Body of pancreas (tissue), 4 donors: Measurements from ENCODE around the gene TMEM229B. TPM values are rescaled to one million over a fixed set of nuclear protein-coding genes. Genes with fewer than 3 reads are reported as not detected.

Experiments
- ATAC-seq: fragments of 150-250 bp; one replicate; pipeline ENCODE4 v1.9.1; 2016
- DNase-seq, 4 donors: peaks; one replicate each; pipeline ENCODE4 v3.0.0-alpha.2; 2019
- H3K27ac ChIP-seq, 4 donors: fragments of 200-600 bp; sonication (generic); 1 replicate in 3 of 4; 2 replicates in 1 of 4; pipeline versions ENCODE4 v1.5.1 to v1.6.1; 2016 to 2019; ENCODE audit warnings: mild to moderate bottlenecking in 1 of 4, mixed read lengths in 1 of 4, moderate library complexity in 1 of 4
- H3K27me3 ChIP-seq, 2 donors: fragments of 200-600 bp; sonication (generic); one replicate each; pipeline ENCODE4 v1.6.0; 2016; ENCODE audit warnings: mild to moderate bottlenecking in 1 of 2
- H3K36me3 ChIP-seq, 2 donors: fragments of 200-600 bp; sonication (generic); replicated peaks in 1 of 2; 2 replicates each; pipeline ENCODE4 v1.5.1; 2016; ENCODE audit warnings: low read depth in 2 of 2; ENCODE audit not compliant: insufficient read depth in 1 of 2
- H3K4me1 ChIP-seq: fragments of 200-600 bp; sonication (generic); one replicate; pipeline ENCODE4 v1.6.0; 2016
- H3K4me3 ChIP-seq, 2 donors: fragments of 200-600 bp; sonication (generic); 1 replicate in 1 of 2; 2 replicates in 1 of 2; pipeline ENCODE4 v1.5.1; 2016 to 2019
- H3K9me3 ChIP-seq, 3 donors: fragments of 200-600 bp; sonication (generic); 1 replicate in 2 of 3; 2 replicates in 1 of 3; pipeline ENCODE4 v1.5.1; 2016
- POLR2A ChIP-seq, 3 donors: fragments of 450-650 bp; IDR thresholded peaks; one replicate each; pipeline ENCODE4 v1.6.1; 2016; ENCODE audit warnings: antibody characterized with exemption in 3 of 3, mild to moderate bottlenecking in 2 of 3
- WGBS, 2 donors: methylation state at CpG; one replicate each; pipeline ENCODE4 v1.1.5; 2017; 5-methylcytosine and 5-hydroxymethylcytosine counted together
- intact Hi-C: fragments of 100-400 bp; cut with DNase I; formaldehyde crosslinking; loops from one replicate; pipeline ENCODE4 v1.15.1; 2023
- total RNA-seq, 2 donors: library from RNA; depleted of rRNA; stranded (reverse); fragments of >200 nt; gene quantifications; one replicate each; pipeline ENCODE4 v1.1.0, GENCODE V29; 2016
- TF ChIP-seq, protein P1 (sequence below), 7 experiments: fragments of 450-650 bp in 4 of 7; fragments of 200-600 bp in 3 of 7; sonication (generic) in 3 of 7; IDR thresholded peaks; one replicate each; pipeline ENCODE4 v1.5.1; 2016 to 2019; ENCODE audit warnings: antibody characterized with exemption in 7 of 7

TMEM229B gene
- total RNA-seq, 2 donors from 2014 or later, result 2.0 to 4.4 TPM

DNA sequence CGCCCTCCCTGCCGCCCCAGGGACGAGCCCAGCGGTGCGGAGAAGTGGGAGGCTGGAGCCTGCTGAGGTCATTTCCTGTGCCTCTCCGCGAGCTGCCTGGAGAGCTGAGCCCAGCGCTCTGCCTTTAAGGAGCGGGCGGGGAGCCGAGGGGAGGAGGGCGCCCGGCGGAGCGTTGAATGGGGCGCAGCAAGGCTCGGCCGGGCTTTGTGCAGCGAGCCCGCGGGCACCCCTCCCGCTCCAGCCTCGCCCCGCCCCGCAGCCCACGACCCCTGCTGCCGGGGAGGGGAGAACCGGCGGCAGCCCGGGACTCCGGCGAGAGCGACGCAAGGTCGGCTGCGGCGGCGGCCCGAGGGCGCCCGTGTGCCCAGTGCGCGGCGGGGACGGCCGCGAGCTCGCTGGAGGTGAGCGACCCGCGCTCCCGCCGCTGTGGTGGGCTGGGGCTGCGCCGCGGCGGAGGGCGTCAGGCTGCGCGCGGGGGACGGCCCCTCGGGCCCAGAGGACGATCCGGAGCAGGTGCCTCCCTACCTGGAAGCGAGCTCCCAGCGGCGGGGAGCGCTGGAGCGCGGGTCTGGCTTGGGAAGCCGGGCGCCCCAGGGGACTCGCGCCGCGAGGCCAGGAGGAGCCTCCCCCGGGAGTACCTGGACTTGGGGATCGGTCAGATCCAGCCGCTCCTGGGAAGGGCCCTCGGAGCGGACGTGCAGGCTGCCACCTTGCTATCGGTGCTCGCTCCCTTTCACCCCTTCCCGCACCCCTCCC lies 44.7 kb upstream of the TMEM229B start, which contains the start of gene PLEKHH1:
Gene PLEKHH1, plus strand, starts transcription at position 293 of the 756 bp plus-strand sequence. CDS start 8,578 bp downstream, outside the sequence.
- Histone ChIP-seq H3K36me3 (no peaks in the 10 kb centered on the region), H3K9me3 (no peaks in the 10 kb centered on the region), H3K4me3 (peak within 1 kb of the TSS; percentile 26 to 42), H3K4me1 (peaks cover 28% of the 10 kb centered on the region), H3K27me3 (no peaks in the 10 kb centered on the region), H3K27ac (peak within 1 kb of the TSS; percentile 91 to 98 (median 94))
- DNase-seq, result peak; percentile 88 to 92 (median 92)
- intact Hi-C loops, result loop anchor here (5.0 kb wide), 1 partner anchor 39 kb away; no protein-coding TSS in a partner anchor
- peak; percentile 63 to 91 (median 90) for TF ChIP-seq POLR2A (IDR thresholded peaks at IDR 0.05)
- TF ChIP-seq, protein P1, sequence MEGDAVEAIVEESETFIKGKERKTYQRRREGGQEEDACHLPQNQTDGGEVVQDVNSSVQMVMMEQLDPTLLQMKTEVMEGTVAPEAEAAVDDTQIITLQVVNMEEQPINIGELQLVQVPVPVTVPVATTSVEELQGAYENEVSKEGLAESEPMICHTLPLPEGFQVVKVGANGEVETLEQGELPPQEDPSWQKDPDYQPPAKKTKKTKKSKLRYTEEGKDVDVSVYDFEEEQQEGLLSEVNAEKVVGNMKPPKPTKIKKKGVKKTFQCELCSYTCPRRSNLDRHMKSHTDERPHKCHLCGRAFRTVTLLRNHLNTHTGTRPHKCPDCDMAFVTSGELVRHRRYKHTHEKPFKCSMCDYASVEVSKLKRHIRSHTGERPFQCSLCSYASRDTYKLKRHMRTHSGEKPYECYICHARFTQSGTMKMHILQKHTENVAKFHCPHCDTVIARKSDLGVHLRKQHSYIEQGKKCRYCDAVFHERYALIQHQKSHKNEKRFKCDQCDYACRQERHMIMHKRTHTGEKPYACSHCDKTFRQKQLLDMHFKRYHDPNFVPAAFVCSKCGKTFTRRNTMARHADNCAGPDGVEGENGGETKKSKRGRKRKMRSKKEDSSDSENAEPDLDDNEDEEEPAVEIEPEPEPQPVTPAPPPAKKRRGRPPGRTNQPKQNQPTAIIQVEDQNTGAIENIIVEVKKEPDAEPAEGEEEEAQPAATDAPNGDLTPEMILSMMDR (IDR thresholded peaks at IDR 0.05), result peak in 1 of 7 experiments; percentile 20
- peak; percentile 97 for ATAC-seq
- 0 to 7% methylated on average over 3 to 51 of the region's 86 CpGs for WGBS, 2 donors

DNA sequence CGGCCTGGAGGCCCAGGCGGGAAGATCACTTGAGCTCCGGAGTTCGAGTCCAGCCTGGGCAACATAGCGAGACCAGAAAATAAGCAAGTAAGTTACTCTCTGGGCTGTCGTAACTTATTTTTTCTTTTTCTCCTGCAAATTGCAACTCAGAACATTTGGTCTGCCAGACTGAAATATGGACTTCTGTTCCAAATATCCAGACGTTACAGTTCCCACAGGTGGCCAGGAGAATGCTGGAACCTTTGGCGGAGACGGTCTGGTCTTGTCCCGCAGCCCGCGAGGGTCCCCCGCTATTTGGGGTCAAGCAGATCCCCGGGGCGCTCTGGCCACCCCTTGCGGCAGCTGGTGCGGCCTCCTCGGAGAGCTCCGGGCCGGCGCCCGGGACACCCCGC lies 44.1 kb upstream of the TMEM229B start:
- Histone ChIP-seq H3K4me3 (peak overlapping the region; percentile 26 to 42), H3K4me1 (peaks cover 23% of the 10 kb centered on the region), H3K27me3 (no peaks in the 10 kb centered on the region), H3K9me3 (no peaks in the 10 kb centered on the region), H3K36me3 (no peaks in the 10 kb centered on the region), H3K27ac (peak overlapping the region; percentile 91 to 98 (median 94))
- 12 to 19% methylated on average over 11 to 23 of the region's 23 CpGs for WGBS, 2 donors
- DNase-seq (peak in 1 of 4 donors; percentile 23), ATAC-seq (peak; percentile 38)
- peak in 1 of 3 donors; percentile 93 for TF ChIP-seq POLR2A (IDR thresholded peaks at IDR 0.05)
- TF ChIP-seq, protein P1 (IDR thresholded peaks at IDR 0.05), result peak in 1 of 7 experiments; percentile 13
- intact Hi-C loops, result loop anchor here (5.0 kb wide), 1 partner anchor 40 kb away; no protein-coding TSS in a partner anchor

DNA sequence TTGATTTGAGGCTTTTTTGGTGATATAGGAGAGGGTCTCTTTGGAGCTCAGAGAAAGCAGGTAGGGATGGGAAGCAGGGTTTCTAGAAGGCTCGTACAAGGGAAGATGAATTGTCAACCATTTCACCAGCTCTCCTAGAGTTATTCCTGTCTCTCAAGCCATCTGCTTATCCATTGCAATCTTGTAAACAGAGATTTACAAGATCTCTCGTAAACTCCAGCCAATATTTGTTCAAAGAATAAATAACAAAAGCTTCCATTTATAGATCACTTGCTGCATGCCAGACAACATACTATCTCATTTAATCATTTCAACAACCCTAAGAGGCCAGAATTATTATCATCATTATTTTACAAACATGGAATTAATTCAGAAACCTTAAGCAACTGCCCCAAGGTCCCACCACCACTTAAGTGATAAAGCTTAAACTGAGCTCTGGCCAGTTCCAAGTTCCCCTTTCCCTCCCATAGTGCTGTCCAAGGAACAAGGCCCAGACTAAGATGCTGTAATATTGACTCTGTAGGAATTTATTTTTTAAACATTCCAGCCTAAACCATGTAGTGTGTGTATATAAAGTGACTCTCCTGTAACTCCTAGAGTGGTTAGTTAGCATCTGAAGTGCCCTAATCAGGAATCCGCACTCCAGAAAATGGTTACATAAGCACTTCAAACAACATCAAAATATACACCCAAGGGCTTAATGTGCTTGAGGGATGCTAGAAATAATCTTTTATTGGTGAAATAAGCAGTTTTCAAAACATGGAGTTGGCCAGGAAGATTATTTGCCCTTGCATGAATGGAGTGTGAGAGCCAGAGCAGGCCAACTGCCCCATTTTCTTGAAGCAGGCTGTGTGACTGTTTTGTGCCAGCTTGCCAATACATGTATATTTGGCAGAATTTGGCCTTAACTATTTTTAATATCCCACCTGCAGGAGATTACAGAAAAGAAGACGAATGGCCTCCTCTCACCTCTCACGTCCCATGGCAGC lies 41.7 kb upstream of the TMEM229B start:
- no peaks in the 10 kb centered on the region for H3K27me3 ChIP-seq
- no peak overlapping the region for H3K4me3 ChIP-seq
- H3K36me3 ChIP-seq, result no peaks in the 10 kb centered on the region
- DNase-seq, result no peak
- no peak overlapping the region for H3K27ac ChIP-seq
- no peak for ATAC-seq
- peaks cover 22% of the 10 kb centered on the region for H3K4me1 ChIP-seq
- H3K9me3 ChIP-seq, result no peaks in the 10 kb centered on the region
- TF ChIP-seq, protein P1 (IDR thresholded peaks at IDR 0.05), result no peak
- TF ChIP-seq POLR2A (IDR thresholded peaks at IDR 0.05), result no peak
- intact Hi-C loops, result loop anchor here (5.0 kb wide), 1 partner anchor 42 kb away; no protein-coding TSS in a partner anchor
- WGBS, 2 donors, result 74 to 80% methylated on average over 5 of the region's 5 CpGs

DNA sequence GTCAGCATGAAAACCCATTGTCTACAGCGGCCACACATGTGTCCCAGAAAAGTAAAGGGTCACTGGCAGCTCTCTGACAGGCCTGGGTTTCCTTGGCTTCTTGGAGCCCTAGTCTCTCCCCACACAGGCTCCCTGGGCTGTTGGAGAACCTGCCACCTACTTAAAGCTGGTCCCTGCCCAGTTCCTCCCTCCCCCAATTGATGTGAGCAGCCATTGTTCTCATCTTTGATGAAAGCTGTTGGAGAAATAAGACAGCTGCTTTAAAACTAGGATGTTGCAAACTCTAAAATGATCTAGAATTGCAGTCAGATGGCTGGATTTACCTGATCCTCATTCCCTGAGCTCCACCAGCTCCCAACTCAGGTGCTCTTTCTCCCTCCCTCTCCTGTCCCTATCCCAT lies 39.8 kb upstream of the TMEM229B start:
- H3K27me3 ChIP-seq, result no peaks in the 10 kb centered on the region
- H3K4me3 ChIP-seq, result no peak overlapping the region
- peaks cover 8% of the 10 kb centered on the region for H3K4me1 ChIP-seq
- intact Hi-C loops, result no loop called here
- TF ChIP-seq, protein P1 (IDR thresholded peaks at IDR 0.05), result no peak
- no peak for TF ChIP-seq POLR2A (IDR thresholded peaks at IDR 0.05)
- WGBS, 2 donors, result 92 to 100% methylated on average over 1 of the region's 1 CpG
- no peaks in the 10 kb centered on the region for H3K9me3 ChIP-seq
- ATAC-seq (no peak), DNase-seq (no peak)
- H3K36me3 ChIP-seq, result no peaks in the 10 kb centered on the region
- H3K27ac ChIP-seq, result no peak overlapping the region
